Limb (tissue), 2 donors: Measurements from ENCODE around the gene CHAF1B.

ENCODE experiments used
- DNase-seq, 2 donors: peaks; one replicate each; pipeline ENCODE4 v3.0.0-alpha.2; 2016; ENCODE audit errors: extremely low spot score in 2 of 2

Gene CHAF1B

GRCh38 chr21:36461918-36462486, 76.8 kb downstream of the CHAF1B start:
- no peak for DNase-seq

DNA sequence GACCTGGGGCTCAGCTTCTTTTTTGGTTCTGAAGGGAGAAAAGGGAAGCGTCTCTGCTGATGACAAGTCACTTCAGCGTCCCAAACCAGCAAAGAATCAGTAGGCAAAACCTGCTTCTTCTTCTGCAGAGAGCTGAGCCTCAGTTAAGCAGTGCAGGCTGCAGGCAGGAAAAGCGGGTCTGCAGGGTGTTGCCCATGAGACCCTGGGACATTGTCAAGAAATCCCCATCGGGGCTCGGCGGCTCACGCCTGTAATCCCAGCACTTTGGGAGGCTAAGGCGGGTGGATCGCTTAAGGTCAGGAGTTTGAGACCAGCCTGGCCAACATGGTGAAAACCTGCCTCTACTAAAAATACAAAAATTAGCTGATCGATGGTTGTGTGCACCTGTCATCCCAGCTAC, 78.0 kb downstream of the CHAF1B start:
- no peak for DNase-seq

DNA sequence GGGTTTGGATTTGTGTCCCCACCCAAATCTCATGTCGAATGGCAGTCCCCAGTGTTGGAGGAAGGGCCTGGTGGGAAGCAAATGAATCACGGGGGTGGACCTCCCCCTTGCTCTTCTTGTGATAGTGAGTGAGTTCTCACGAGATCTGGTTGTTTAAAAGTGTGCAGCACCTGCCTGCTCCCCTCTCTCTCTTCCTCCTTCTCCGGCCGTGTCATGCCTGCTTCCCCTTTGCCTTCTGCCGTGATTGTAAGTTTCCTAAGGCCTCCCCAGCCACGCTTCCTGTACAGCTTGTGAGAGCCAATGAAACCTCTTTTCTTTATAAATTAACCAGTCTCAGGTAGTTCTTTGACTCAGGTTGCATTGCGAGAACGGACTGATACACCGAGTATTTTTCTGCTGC, 78.8 kb downstream of the CHAF1B start:
- DNase-seq: no peak

- no peak for DNase-seq
Observed at GRCh38 chr21:36464590-36464989, 79.4 kb downstream of the CHAF1B start.

DNA sequence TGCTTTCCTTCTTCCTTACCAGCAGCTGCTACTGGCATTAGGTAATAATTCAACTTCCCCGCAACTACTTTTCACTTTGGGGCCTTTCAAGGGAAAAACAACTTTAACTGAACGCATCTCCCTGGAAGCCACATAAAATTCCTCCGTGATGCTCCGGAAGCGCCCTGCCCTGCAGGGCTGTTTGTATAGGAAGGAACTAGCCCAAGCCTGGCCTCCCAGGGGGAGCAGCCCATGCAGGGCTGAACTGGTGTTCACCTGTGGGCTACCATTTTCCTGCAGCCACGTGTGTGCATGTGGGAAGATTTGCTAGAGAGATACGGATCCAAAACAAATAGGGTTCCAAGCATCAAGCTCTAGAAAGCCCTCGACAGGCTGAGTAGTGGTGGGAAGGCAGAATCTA, 80.3 kb downstream of the CHAF1B start:
- no peak for DNase-seq

DNA sequence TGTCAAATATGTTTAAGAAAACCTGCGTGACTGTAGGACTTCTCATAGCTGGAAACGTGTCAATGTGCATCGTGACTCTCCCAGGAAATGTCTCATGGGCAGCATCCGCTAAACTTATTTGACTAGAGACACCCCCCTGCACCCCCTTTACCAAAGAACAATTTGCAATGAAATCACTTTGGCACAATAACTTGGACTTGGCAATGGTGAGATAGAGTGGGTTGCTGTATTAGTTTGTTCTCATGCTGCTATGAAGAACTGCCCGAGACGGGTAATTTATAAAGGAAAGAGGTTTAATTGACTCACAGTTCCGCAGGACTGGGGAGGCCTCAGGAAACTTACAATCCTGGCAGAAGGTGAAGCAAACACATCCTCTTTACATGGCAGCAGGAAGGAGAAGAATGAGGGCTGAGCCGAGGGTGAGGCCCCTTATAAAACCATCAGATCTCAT, 80.9 kb downstream of the CHAF1B start:
- DNase-seq: no peak
